Activated CD8-positive, alpha-beta memory T cell treated with anti-CD3 and anti-CD28 coated beads for 36 hours (primary cell): Measurements from ENCODE around the gene CCDC126. TPM values are rescaled to one million over a fixed set of nuclear protein-coding genes. Genes with fewer than 3 reads are reported as not detected.

Experiments used
- CTCF ChIA-PET: fragments of 350-600 bp; sonication (Branson Sonifier 250); formaldehyde crosslinking; loops from one replicate; lab custom pipeline; 2021; ENCODE audit warnings: antibody characterized with exemption; lab: Charles Lee
- POLR2A ChIA-PET: fragments of 350-600 bp; sonication (Branson Sonifier 250); formaldehyde crosslinking; loops from one replicate; lab custom pipeline; 2021; ENCODE audit warnings: antibody characterized with exemption; lab: Charles Lee
- total RNA-seq, 2 experiments: library from RNA; stranded (reverse); gene quantifications; one replicate each; pipeline ENCODE4 v1.2.3, GENCODE V29; 2021

The CCDC126 gene
- total RNA-seq, 2 experiments from 2014 or later, result 5.6 to 5.8 TPM

- ChIA-PET CTCF (interaction anchor here (1.1 kb wide), 1 partner anchor 11 kb away, joined by 4 read pairs; no protein-coding TSS in a partner anchor), POLR2A (no interaction called here)
These were observed 88.5 kb downstream of the CCDC126 start for GRCh38 chr7:23685731-23686130.

DNA sequence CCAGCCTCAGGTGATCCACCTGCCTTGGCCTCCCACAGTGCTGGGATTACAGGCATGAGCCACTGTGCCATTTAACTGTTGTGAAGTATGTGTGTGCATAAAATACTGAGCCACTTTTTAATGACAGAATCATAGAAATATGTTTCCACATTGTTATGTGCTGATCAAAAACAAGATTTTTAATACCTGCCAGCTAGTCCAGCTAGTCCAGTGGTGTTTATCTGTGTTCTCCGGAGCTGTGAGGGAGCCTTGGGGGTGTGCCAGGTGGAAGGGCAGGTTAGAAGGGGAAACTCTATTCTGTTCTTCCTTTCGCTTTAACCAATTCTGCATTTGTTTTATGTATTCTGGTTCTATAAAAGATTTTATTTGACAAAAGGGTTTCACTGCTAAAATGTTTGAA is 89.8 kb downstream of the CCDC126 start:
- POLR2A ChIA-PET, result interaction anchor here (0.7 kb wide), 1 partner anchor 1425 kb away, joined by 8 read pairs; no protein-coding TSS in a partner anchor

GRCh38 chr7:23689165-23689564 is 92.0 kb downstream of the CCDC126 start:
- ChIA-PET POLR2A (no interaction called here), CTCF (interaction anchor here (0.7 kb wide), 1 partner anchor 9 kb away, joined by 3 read pairs; the partner anchor contains the start of gene FAM221A)

More for the DNA sequence above, 89.8 kb downstream of the CCDC126 start:
- CTCF ChIA-PET, result interaction anchor here (1.1 to 1.6 kb wide), 2 partner anchors 10 kb away, joined by 4 to 10 read pairs; no protein-coding TSS in a partner anchor

GRCh38 chr7:23691320-23691719 is 94.1 kb downstream of the CCDC126 start:
- ChIA-PET POLR2A (no interaction called here), CTCF (no interaction called here)

DNA sequence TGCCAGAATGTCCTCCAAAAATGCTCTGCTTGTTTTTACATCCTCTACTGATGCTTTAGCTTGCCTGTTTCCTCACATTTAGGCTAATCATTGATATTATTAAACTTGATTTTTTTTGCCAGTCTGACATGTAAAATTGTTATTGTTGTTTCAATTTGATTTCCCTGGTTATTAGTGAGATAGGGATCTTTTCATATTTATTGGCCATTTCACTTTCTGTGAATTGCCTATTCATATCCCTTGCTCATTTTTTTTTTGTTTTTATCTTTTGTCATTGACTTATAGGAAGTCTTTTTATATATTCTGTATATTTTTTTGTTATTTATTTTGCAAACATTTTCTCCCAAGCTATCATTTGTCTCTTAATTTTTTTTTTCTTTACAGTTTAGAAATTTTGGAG is 96.0 kb downstream of the CCDC126 start:
- CTCF ChIA-PET, result no interaction called here
- POLR2A ChIA-PET, result no interaction called here

Other genes with a start within 250 kb of the CCDC126 start
- gene IGF2BP3, start 126.9 kb upstream of the CCDC126 start, total RNA-seq, result under 1 TPM; 0.04 to 0.67 TPM
- 10 to 100 TPM; 81.0 to 81.6 TPM for gene TRA2A, start 65.4 kb upstream of the CCDC126 start, total RNA-seq
- 1 to 10 TPM; 6.5 to 7.1 TPM for gene FAM221A, start 82.8 kb downstream of the CCDC126 start, total RNA-seq
- gene STK31, start 112.8 kb downstream of the CCDC126 start, total RNA-seq, result under 1 TPM in 1 of 2 experiments, not detected in 1; 0.38 TPM